ENCODE measurements around the gene CCDC157.

DNA sequence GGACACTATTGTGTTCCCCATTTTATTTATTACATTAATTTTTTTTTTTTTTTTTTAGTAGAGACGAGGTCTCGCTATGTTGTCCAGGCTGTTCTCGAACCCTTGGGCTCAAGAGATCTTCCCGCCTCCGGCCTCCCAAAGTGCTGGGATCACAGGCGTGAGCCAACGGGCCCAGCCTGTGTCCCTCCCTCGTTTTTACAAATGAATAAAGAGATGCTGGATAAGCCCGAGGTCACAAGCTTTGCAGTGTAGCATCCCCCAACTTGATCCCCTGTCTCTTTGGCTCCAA, 68.5 kb downstream of the CCDC157 start:
- TF ChIP-seq, protein P1, sequence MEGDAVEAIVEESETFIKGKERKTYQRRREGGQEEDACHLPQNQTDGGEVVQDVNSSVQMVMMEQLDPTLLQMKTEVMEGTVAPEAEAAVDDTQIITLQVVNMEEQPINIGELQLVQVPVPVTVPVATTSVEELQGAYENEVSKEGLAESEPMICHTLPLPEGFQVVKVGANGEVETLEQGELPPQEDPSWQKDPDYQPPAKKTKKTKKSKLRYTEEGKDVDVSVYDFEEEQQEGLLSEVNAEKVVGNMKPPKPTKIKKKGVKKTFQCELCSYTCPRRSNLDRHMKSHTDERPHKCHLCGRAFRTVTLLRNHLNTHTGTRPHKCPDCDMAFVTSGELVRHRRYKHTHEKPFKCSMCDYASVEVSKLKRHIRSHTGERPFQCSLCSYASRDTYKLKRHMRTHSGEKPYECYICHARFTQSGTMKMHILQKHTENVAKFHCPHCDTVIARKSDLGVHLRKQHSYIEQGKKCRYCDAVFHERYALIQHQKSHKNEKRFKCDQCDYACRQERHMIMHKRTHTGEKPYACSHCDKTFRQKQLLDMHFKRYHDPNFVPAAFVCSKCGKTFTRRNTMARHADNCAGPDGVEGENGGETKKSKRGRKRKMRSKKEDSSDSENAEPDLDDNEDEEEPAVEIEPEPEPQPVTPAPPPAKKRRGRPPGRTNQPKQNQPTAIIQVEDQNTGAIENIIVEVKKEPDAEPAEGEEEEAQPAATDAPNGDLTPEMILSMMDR (IDR thresholded peaks at IDR 0.05) = no peak
- TF ChIP-seq POLR2A (IDR thresholded peaks at IDR 0.05) = no peak

All from right lobe of liver (tissue), 4 donors.